Measurements from ENCODE around the gene CPA3.

- no peak for TF ChIP-seq CTCF (IDR thresholded peaks at IDR 0.05)
- no peak for TF ChIP-seq EZH2 (IDR thresholded peaks at IDR 0.05; ENCODE audit: borderline replicate concordance, insufficient read depth, low read depth, low read length, poor library complexity, severe bottlenecking)
Measured at GRCh38 chr3:148854061-148854460, 11.0 kb upstream of the CPA3 start.
